Activated T-cell treated with anti-CD3 and anti-CD28 coated beads, Interleukin-2, amount 50 U/mL, for 48 hours (primary cell): ENCODE data around the gene MEIS1.

ENCODE experiments used
- DNase-seq, 2 experiments: peaks; one replicate each; pipeline ENCODE4 v3.0.0-alpha.2; 2020

Gene MEIS1

DNA sequence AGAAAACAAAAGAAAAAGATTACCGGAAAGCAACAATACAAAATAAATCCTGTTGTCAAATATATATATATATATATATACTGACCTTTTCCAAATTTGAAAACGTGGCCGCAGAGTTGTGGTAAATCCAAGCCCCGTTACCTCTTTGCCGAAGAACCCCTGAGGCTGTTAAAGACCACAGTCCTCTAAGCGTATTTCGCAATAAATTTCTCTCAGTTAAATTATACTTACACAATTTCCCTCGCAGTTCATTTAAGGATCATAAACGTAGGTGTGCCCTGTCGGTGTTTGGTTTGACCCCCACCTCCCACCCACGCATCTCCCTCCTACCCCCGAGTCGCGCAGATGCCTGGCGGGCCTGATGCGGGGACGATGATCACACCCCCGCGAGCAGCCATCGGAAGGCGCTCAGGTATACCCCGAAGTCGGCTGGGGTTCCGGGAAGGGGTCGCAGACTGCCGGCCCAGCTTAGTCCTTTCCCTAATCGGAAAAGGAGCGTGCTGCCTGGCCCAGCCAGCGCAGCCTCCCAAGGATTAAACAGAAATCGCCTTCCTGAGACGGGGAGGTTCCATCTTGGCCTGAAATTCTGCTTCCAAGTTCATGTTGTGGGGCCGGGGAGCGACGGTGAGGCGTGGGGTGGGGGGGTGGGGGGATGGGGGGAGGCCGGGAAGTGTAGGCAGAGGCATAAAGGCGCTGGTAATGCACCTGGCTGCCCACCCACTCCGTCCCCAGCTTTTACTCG is 2.9 kb upstream of the MEIS1 start:
- DNase-seq, result no peak

DNA sequence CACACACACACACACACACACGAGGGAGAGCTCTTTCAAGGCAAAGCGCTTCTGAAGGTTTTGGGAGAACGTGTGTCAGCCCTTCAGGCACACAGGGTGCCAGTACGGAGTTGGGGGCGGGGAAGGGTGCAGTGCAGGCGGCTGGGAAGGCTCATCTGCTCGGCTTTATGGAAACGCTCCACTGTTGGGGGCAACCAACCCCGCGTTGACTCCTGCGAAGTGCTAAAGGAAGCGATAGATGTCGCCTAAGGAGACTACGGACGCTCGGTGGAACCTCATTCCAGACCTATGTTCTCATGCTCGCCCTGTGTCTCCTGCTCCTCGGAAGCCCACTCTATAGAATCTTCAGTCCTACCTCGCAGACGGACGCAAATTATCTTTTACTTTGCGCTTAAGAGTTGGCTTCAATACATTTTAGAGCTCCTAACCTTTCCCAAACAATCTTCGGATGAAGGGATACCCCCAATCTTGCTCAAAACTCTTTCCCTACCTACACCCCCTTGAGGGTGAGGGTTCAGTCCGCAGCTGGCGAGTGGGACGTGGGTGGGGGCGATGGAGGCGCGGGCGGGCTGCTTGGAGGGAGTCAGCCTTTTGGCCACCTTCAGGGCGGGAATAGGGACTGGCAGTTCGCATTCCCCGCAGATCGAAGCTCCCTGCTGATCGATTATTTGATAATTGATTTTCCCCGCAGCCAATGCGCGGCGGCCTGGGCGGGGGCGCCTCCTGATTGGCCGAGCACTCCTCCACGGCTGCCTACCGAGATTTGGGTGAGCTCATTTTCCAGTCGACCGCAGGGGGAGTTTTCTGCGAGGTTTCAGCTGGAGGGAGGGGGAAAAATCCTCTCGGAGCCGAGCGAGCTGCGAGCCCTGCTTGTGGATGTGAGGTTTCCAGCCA is 1.9 kb upstream of the MEIS1 start:
- DNase-seq, result no peak

DNA sequence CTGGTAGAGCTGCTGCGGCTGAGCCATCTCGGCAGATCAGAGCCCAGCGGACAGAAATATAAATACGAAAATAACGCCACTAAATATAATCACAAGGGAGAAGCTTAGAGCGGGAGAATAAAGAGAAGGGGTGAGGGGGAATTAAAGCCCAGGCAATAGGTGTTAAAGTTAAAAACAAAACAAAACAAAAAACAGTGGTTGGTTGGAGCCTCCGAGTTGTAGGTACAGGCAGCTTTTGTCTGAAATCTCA is 1.3 kb upstream of the MEIS1 start:
- DNase-seq, result no peak

DNA sequence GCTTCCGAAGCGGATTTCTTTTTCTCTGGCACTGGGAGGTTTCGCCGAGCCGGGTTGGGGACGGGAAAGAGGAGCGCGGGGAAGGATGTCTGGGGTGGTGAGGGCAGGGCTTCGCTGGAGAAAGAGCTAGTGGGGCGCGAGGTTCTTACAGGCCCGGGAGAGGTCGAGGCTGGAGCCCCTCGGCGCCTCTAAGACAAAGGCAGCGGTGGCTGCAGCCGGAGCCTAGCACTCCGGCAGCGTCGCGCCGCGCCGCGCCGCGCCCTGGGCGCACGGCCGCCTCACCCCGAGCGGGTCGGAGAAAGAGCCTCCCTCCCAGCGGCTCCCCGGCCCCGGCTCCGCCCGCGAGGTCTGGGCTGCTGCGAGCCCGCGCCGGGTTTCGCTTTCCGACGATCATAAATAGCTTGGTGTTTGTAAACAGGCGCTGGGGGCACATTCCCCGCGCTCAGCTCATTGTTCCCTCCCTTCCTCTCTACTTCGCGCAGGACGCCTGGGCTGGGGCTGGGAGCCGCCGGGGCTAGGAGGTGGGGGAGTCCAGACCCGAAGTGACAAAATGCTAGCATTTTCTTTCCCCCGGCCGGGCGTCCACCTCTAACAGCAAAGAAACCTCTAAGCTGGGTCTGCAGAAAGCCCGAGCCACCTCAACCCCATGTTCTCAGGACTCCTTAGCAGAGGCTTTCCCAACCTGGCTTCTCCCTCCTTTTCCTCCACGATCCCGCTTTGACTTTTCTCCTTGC is 813 bp upstream of the MEIS1 start:
- no peak for DNase-seq

DNA sequence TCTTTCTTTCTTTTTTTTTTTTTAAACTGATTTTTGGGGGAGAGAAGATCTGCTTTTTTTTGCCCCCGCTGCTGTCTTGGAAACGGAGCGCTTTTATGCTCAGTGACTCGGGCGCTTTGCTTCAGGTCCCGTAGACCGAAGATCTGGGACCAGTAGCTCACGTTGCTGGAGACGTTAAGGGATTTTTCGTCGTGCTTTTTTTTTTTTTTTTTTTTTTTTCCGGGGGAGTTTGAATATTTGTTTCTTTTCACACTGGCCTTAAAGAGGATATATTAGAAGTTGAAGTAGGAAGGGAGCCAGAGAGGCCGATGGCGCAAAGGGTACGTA is 587 bp downstream of the MEIS1 start:
- no peak for DNase-seq

DNA sequence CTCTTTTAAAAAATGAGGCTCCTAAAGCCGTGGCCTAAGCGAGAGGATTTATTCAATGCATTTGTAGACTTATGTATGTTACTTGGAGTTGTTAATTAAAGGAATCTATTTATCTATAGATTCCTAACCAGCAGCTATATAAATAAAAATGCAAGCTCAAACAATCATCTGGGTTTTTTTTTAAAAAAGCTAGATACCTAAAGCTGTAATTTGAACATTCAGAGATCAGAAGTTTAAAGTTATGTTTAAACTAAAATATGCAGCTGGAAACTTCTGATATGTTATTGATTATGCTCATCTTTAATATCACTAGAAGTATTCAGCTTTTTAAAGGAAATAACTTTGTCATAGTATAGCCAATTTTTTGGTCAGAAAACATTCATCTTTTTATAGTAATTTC is 1.0 kb downstream of the MEIS1 start:
- DNase-seq, result no peak

DNA sequence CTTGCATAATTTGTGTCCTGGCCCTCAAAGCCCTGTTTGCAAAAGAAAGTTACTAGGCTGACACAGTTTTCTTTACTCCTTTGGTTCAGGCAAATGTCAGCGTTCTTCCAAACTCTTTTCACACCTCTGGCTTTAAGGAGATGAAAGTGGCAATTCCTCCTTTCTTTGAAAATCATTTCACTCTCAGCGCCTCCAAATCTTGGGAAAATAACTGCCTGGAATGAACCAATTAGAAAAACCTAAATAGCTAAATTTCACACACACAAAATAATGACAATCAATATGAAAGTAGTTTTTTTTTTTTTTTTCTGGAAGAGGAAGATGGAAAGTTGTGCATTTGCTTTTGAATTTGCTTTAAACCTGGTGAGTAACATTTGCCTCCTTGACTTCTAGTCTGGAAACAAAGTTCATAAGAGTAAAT is 1.7 kb downstream of the MEIS1 start:
- no peak for DNase-seq

DNA sequence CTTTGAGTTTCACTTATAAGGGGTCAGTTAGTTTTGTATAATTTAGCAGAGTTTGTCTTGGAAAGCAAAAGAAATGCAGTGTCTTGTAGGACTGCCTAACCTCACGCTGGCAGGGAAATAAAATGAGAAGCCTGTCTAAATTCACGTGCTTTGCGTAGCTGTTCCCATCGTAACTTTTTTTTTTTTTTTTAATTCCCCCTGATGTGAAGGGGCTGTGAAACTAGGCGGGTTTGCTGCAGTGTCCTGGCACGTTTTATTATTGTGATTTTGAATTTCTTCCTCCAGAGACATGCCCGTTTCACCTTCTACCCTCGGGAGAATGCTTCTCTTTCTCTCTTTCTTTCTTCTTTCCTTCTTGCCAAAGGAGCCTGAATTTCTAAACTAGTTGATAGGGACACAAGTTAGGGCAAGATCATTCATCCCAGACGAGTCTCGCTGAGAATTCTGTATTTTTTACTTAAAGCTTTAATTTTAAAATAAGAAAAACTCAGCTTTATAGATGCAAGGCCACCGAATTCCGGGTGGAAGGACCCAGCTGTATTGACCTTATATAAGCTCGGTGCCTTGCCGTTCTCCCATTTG is 2.3 kb downstream of the MEIS1 start:
- DNase-seq, result no peak

DNA sequence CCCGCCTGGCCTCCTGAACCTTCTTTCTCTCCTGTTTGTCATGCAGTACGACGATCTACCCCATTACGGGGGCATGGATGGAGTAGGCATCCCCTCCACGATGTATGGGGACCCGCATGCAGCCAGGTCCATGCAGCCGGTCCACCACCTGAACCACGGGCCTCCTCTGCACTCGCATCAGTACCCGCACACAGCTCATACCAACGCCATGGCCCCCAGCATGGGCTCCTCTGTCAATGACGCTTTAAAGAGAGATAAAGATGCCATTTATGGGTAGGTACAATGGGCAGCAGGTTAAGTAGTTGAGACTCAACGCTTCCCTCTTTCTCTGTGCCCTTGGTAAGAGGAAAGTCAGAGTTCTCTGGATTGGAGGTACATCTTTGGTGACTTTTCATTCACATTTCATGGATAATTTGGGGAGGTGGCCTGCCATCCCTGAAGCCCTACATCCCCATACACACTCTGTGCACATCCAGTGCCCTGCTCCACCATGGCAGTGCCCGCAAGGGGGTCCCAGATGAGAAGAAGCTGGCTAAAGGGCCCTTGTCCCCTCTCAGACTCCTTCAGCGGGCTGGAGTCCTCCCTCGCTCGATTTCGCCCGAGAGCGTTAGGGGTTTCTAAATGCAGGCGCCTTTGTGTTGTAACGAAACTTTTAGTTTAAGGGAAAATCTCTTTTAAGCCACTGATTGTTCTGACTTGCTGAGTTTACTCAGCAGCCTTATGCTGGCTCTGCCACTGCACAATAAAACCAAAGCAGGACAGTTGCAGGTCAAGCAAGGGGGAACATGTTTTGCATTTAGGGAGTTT is 3.0 kb downstream of the MEIS1 start:
- no peak for DNase-seq

DNA sequence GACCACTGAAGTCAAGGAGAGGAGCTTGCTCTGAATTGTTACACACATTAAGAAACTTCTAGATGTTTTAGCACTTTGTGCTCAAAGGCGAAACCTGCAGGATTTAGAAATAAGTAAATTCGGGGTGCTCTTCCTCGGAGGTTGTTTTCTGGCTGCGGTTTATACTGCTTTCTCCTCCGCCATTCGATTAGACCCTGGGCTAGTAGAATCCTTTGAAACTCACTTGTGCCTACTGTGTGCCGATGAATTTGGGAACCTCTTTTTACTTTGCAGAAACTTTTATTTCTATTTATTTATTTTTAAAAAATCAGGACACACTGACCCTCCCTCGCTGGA is 3.5 kb downstream of the MEIS1 start:
- no peak for DNase-seq

DNA sequence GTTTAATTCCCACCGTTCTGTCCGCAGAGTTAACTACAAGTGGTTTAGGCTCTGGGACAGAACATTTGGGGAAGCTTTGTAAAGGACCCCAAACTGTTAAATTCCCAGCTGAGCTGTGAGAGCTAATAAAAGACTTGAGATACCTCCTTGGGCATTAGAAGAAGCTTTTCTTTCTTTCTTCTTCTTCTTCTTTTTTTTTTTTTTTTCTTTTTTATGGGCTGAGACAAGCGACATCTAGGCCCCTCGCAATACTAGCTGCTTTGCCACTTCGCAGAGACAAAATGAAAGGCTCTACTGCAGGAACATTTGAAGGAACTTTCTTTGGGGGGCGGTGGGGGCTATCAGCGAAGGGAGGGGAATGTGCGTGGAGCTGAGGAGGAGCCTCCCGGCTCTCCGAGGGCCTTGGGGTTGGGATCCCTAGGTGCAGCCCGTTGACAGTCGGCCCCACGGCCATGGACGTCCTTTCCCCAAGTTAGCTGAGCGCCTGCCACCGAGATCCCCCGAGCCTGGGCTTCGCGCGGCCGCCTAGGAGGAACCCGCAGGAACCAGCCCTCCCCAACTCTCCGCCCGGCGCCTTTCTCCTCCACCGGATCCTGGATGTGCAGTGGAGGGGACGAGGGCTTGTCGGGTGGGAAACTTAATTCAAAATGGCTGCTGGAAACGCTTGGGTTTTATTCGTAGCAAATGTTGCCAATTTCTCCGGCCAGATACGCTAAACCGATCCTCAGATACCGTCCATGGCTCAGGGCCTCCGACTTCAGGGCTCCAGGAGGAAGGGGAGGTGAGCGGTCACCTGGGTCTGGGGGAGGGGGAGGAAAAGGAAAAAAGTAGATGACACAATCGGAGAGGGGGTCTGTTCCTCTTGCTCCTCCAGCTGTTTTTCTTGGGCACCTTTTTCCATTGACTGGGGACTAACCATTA is 4.2 kb downstream of the MEIS1 start:
- DNase-seq, result no peak

DNA sequence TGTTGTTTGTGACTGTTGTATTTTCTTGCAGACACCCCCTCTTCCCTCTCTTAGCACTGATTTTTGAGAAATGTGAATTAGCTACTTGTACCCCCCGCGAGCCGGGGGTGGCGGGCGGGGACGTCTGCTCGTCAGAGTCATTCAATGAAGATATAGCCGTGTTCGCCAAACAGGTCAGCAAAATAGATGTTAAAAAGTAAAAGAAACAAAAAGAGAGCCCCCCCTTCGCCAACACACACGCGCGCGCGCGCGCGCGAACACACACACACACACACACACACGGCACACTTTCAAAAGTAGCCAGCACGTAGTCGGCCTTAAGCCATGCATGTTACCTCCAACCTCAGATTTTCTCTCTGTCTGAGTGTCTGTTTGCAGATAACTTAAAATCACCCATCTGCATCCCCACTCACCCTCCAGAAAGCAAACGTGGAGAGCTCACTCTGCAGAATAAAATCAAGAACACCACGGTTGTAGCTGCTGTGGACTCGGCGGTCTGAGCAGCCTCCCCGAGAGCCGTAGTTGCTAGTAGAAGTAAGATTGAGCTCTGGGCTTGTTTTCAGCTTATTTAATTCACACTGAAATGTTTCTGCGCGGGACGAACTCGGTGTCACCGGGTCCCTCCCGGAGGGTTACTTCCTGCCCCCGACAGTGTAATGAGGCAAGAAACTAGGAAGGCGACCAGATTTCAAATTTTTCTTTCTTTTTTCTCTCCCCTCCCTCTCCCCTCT is 5.1 kb downstream of the MEIS1 start:
- no peak for DNase-seq

DNA sequence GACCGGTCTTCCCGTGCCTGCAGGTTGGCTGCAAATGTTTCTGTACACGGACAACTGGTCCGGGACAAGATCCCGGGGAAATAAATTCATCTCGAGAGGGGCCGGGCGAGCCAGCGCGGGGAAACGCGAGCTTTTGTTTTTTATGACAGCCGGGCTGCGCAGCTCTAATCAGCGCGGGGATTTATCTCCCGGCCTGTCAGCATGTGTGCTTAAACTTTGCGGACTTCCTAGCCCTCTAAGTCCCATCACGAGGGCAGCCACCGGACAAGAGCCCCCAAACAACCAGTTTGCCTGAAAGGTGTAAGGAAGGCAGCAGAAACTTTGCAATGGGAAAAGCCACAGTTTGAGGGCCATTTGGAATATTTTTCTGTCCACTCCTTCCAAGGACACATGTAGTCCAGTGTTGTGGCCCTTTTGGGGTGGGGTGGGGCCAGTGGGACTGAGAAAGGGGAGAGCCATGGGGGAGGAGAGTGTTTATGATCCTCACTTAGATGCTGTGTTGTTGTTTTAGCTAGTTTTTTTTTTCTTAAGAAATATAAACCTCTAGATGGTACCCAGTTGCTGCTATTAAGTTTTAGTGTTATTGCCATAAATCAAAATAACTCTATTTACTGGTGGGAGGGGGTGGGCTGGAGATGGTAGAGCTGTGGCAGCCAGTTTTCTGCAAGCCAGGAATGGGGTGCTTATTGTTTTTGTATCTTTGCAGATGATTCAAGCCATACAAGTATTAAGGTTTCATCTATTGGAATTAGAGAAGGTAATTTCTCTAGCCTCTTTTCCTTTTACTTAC is 6.0 kb downstream of the MEIS1 start:
- no peak for DNase-seq

DNA sequence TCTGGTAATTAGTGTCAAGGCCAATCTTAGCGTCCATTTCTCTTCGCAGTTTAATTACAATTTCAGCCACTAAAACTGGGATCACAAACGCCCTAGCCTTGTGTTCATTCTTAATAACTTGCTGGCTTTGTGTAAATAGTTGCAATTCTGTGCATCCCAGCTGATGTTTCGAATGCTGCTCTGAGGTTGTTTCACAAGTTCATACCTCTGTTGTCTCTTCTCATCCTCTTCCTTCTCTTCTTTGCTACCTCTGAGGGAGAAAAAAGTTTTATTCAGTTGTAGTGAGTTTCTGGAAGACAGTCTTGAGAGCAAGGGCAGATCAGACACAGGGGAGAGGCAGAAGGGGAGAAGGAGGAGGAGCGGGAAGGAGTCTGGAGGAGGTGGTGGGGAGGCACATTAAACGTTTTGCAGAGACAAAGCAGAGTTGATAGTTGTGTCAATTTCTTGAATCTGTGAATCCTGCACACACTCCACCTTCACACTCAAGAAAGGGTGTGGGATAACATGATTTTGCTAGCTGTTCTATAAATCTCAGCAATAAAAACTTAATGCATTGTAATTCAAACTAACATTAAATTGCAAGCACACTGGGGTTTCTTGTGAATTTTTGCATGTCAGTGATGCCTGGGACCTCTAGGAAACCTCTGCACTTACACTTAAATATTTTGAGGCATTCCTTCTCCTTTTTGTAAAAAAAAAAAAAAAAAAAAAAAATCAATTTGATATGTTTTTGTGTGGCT is 6.8 kb downstream of the MEIS1 start:
- DNase-seq, result no peak

DNA sequence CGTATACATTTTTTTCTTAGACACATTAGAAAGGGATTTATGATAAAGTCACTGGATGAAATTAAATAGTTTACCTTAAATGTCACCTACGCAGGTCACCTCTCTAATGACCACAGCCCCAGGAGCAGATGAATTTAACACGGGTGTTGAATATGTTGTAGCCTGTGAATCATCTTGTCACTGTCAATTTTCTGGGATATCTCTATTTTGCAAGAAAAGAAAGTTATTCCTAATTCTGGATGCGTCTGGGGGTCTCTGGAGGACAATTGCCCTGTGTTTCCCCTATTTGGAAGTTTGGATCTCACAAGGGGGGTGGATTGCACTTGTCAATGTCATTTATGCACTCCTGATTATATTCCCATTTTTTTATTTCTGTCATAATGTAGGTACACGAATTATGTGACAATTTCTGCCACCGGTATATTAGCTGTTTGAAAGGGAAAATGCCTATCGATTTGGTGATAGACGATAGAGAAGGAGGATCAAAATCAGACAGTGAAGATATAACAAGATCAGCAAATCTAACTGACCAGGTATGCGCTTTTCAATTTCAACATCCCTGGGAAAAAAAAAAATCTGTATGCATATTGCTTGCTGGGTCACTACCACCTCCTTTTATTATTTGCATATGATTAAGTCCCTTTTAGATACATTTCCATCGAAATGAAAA is 7.7 kb downstream of the MEIS1 start:
- no peak for DNase-seq

DNA sequence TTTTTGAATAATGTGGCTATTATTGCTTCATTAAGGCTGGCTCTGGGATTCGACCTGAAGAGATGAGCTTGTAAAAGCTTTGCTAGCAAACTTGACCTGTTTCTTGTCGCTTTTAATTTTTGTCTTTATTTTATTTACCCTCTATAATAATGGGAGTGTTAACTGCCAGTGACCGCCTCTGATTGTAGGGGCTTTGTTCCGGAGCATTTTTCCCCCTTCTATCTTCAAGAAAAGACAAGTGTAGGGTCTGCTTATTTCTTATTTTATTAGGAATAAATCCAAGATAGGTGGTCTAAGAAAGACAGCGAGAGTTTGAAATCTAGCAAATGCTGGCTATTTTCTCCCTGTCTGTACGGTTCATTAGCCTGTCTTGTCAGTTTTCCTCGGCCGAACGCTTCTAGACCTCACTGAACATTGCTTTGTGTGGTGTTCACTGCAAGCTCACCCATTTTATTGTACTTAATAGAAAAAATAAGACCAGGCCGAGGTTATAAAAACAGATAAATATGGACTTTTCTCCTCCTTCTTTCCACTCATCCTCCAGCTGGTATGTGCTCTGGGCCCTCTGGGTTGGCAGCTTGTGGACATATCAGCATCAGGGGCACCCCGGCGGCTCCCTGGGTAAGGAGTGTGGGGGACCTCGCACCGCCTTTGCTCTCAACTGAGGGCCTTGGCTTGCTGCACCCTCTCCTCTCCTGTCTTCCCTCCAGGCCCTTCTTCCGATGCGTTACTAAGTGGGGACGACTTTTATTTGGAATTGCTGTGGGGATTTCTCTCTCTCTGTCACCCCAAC is 8.5 kb downstream of the MEIS1 start:
- no peak for DNase-seq

DNA sequence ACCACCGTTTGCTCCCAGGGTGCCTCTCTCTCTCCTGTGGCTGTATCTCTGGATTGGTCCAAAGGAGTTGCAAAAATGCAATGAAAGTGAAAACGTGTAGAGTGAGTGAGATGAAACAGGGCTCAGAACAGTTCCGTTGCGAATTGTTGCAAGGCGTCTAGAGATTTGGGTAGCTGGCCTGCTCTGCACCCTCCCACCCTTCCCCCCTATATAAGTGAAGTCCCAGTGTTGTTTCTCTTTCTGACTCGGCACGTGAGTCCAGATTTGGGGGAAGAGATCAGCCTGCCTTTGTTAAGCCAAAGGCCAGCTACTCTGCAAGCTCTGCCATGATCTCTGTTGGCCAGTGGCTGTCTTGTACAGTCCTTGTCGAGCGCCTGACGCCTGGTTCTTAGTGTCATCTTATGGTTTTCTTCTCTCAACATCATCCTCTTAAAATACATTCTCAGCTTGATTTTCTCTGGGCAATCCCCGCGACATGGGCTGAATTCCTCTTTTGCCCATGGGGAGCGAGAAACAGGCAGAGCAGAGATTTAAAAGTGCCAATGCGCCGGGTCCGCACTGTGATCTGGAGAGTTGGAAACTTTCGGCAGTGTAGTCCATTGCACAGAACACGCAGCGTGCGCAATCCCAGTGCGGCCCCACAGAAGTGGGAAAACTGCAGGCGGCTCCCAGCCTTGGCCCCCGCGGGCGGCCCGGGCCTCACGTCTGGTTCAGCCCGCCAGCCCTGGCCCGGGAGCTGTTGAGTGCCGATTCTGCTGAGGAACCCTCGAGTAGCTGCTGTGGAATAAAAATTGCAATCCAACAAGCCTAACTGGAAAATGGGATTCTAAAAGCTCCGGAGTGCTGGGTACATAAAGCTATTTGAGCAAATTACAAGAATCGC is 9.3 kb downstream of the MEIS1 start:
- DNase-seq, result no peak
